Trophoblast cell (in vitro differentiated cells and primary cell): Measurements from ENCODE around the gene UGT2A1.

Source experiments
- DNase-seq, 2 donors: peaks; one replicate each; pipeline ENCODE4 v3.0.0-alpha.2; 2016
- H2AFZ ChIP-seq: 2 replicates; pipeline ENCODE4 v1.6.1; 2013; ENCODE audit warnings: low read length, moderate library complexity, mild to moderate bottlenecking; ENCODE audit not compliant: insufficient read depth, poor library complexity
- H2AK5ac ChIP-seq: 2 replicates; pipeline ENCODE4 v1.6.1; 2013; ENCODE audit warnings: mild to moderate bottlenecking, low read length
- H2BK120ac ChIP-seq: 2 replicates; pipeline ENCODE4 v1.6.1; 2013; ENCODE audit warnings: low read length, mild to moderate bottlenecking, moderate library complexity; ENCODE audit not compliant: insufficient read depth, poor library complexity
- H2BK12ac ChIP-seq: 2 replicates; pipeline ENCODE4 v1.6.1; 2013; ENCODE audit warnings: mild to moderate bottlenecking, low read length, moderate library complexity
- H2BK5ac ChIP-seq: 2 replicates; pipeline ENCODE4 v1.6.1; 2013; ENCODE audit warnings: low read length, low read depth, moderate library complexity, mild to moderate bottlenecking; ENCODE audit not compliant: poor library complexity
- H3K14ac ChIP-seq: 2 replicates; pipeline ENCODE4 v1.6.1; 2013; ENCODE audit warnings: mild to moderate bottlenecking, low read length
- H3K18ac ChIP-seq: 2 replicates; pipeline ENCODE4 v1.6.1; 2013; ENCODE audit warnings: mild to moderate bottlenecking, low read length
- H3K23ac ChIP-seq: 2 replicates; pipeline ENCODE4 v1.6.1; 2013; ENCODE audit warnings: low read length
- H3K27ac ChIP-seq: 2 replicates; pipeline ENCODE4 v1.5.1; 2013; ENCODE audit warnings: low read depth, mild to moderate bottlenecking, inconsistent platforms, low read length, moderate library complexity
- H3K27me3 ChIP-seq: 2 replicates; pipeline ENCODE4 v1.6.1; 2013; ENCODE audit warnings: inconsistent platforms, mild to moderate bottlenecking, low read length, moderate library complexity; ENCODE audit not compliant: insufficient read depth
- H3K36me3 ChIP-seq, 2 experiments: 1 replicate in 1 of 2; 2 replicates in 1 of 2; pipeline ENCODE4 v1.6.1; 2013; ENCODE audit warnings: low read length in 2 of 2, mild to moderate bottlenecking in 2 of 2, moderate library complexity in 1 of 2; ENCODE audit not compliant: insufficient read depth in 2 of 2, control insufficient read depth in 1 of 2
- H3K4ac ChIP-seq: 2 replicates; pipeline ENCODE4 v1.6.1; 2013; ENCODE audit warnings: low read depth, mild to moderate bottlenecking, low read length, moderate library complexity
- H3K4me1 ChIP-seq, 2 experiments: 1 replicate in 1 of 2; 2 replicates in 1 of 2; pipeline ENCODE4 v1.6.1; 2013; ENCODE audit warnings: low read length in 2 of 2, mild to moderate bottlenecking in 2 of 2, moderate library complexity in 1 of 2; ENCODE audit not compliant: insufficient read depth in 2 of 2, control insufficient read depth in 1 of 2
- H3K4me2 ChIP-seq: 2 replicates; pipeline ENCODE4 v1.6.1; 2013; ENCODE audit warnings: inconsistent platforms, mild to moderate bottlenecking, low read length, moderate library complexity
- H3K4me3 ChIP-seq: 2 replicates; pipeline ENCODE4 v1.5.1; 2013; ENCODE audit warnings: mild to moderate bottlenecking, low read depth, low read length, inconsistent platforms
- H3K79me1 ChIP-seq: one replicate; pipeline ENCODE4 v1.6.1; 2013; ENCODE audit warnings: low read length
- H3K79me2 ChIP-seq: 2 replicates; pipeline ENCODE4 v1.6.1; 2013; ENCODE audit warnings: low read length, mild to moderate bottlenecking; ENCODE audit not compliant: control insufficient read depth, insufficient read depth, poor library complexity
- H3K9ac ChIP-seq: 2 replicates; pipeline ENCODE4 v1.6.1; 2013; ENCODE audit warnings: mild to moderate bottlenecking, low read length
- H3K9me3 ChIP-seq: 2 replicates; pipeline ENCODE4 v1.6.1; 2013; ENCODE audit warnings: low read depth, mild to moderate bottlenecking, control low read depth, inconsistent platforms, low read length; ENCODE audit not compliant: insufficient read depth
- H4K12ac ChIP-seq: 2 replicates; pipeline ENCODE4 v1.6.1; 2013; ENCODE audit warnings: low read depth, mild to moderate bottlenecking, low read length, moderate library complexity
- H4K8ac ChIP-seq: 2 replicates; pipeline ENCODE4 v1.6.1; 2013; ENCODE audit warnings: low read depth, mild to moderate bottlenecking, low read length, moderate library complexity
- H4K91ac ChIP-seq: one replicate; pipeline ENCODE4 v1.6.1; 2013; ENCODE audit warnings: low read depth, mild to moderate bottlenecking, low read length, moderate library complexity
- WGBS: extraction: QIAGEN DNeasy Blood & Tissue Kit; methylation state at CpG from one replicate; pipeline ENCODE4 v1.1.7; 2013; ENCODE audit warnings: missing lambda C conversion rate; ENCODE audit not compliant: insufficient read length, insufficient coverage; ENCODE audit errors: extremely low coverage; 5-methylcytosine and 5-hydroxymethylcytosine counted together

Gene UGT2A1

DNA sequence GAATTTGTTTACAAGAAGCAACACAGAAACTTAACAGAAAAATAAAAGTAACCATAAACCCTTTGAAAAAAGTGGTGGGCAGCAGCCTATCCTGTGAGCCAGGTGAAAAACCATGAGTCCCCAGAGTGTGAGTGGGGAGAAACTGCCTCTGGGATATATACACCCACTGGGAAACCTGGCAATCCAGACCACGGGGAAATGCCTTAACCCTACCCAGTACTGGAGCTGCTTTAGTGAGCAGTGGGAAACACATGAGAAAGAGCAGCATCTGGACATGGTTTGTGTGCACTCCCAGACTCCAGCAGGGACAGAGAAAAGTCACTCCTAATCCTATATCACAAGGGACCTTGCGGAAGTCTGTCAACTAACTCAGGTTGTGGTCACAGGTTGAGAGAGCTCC lies 53.0 kb downstream of the UGT2A1 start:
- H3K14ac ChIP-seq, result no peak overlapping the region
- H3K4ac ChIP-seq, result no peak overlapping the region
- no peak overlapping the region for H4K8ac ChIP-seq
- H3K36me3 ChIP-seq, result no peaks in the 10 kb centered on the region
- no peak overlapping the region for H2BK5ac ChIP-seq
- no peak overlapping the region for H2AFZ ChIP-seq
- no peak overlapping the region for H3K27ac ChIP-seq
- peaks cover 1% of the 10 kb centered on the region for H3K9me3 ChIP-seq
- H2AK5ac ChIP-seq, result no peak overlapping the region
- no peaks in the 10 kb centered on the region for H3K27me3 ChIP-seq
- H2BK12ac ChIP-seq, result no peak overlapping the region
- DNase-seq, result no peak
- no peaks in the 10 kb centered on the region for H3K79me2 ChIP-seq
- no peak overlapping the region for H4K91ac ChIP-seq
- no peak overlapping the region for H4K12ac ChIP-seq
- no peak overlapping the region for H3K9ac ChIP-seq
- no peaks in the 10 kb centered on the region for H3K79me1 ChIP-seq
- WGBS, result no CpG with 5 or more reads among the region's 2 CpGs
- no peaks in the 10 kb centered on the region for H3K4me1 ChIP-seq
- H3K4me3 ChIP-seq, result no peak overlapping the region
- no peak overlapping the region for H3K18ac ChIP-seq
- H3K23ac ChIP-seq, result no peak overlapping the region
- no peak overlapping the region for H2BK120ac ChIP-seq
- H3K4me2 ChIP-seq, result no peak overlapping the region

DNA sequence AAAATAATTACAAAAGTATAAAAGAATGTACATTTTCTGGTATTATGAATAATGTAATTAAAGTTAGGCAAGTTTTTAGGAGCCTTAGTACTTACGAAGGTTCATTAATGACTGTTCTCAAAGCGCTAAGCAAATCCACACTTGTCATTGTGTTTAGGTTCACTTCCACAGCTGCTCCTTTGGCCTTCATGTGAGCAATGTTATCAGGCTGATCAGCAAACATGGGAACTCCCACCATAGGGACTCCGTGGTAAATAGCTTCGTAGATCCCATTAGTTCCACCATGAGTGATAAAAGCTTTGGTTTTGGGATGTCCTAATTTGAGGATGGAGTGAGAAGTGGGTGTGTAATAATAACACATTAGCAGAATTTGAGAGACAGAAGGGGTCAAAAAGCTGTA lies 58.7 kb downstream of the UGT2A1 start:
- Histone ChIP-seq H3K79me2 (no peaks in the 10 kb centered on the region), H3K14ac (no peak overlapping the region), H2BK120ac (no peak overlapping the region), H3K4me3 (no peak overlapping the region), H3K36me3 (no peaks in the 10 kb centered on the region), H3K9me3 (no peaks in the 10 kb centered on the region), H3K4me1 (no peaks in the 10 kb centered on the region), H3K9ac (no peak overlapping the region), H2AFZ (no peak overlapping the region), H4K91ac (no peak overlapping the region), H3K79me1 (no peaks in the 10 kb centered on the region), H3K27ac (no peak overlapping the region), H3K18ac (no peak overlapping the region), H2BK12ac (no peak overlapping the region), H2AK5ac (no peak overlapping the region), H2BK5ac (no peak overlapping the region), H3K27me3 (no peaks in the 10 kb centered on the region), H4K8ac (no peak overlapping the region), H3K4me2 (no peak overlapping the region), H3K4ac (no peak overlapping the region), H3K23ac (no peak overlapping the region), H4K12ac (no peak overlapping the region)
- DNase-seq, result no peak
- no CpG with 5 or more reads among the region's 4 CpGs for WGBS

DNA sequence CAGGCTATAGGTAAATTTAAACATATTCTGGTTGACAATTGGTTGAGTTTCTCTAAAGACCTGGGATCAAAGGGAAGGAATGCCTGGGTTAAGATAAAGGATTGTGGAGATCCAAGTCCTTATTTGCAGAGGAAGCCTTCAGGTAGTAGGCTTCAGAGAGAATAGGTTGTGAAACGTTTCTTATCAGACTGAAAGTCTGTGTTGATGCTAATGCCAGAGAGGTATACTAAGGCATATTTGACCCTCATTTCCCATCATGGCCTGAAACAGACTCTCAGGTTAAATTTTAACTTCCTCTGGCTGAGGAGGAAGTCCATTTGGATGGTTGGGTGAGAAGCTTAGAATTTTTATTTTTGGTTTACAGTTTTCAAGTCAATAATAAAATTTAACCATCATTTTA lies 61.7 kb downstream of the UGT2A1 start:
- H4K91ac ChIP-seq, result no peak overlapping the region
- H2BK5ac ChIP-seq, result no peak overlapping the region
- no peak overlapping the region for H4K12ac ChIP-seq
- WGBS, result no CpG with 5 or more reads among the region's 1 CpG
- no peaks in the 10 kb centered on the region for H3K4me1 ChIP-seq
- H2BK120ac ChIP-seq, result no peak overlapping the region
- no peaks in the 10 kb centered on the region for H3K79me1 ChIP-seq
- H2BK12ac ChIP-seq, result no peak overlapping the region
- H2AFZ ChIP-seq, result no peak overlapping the region
- no peak overlapping the region for H3K4ac ChIP-seq
- H3K27me3 ChIP-seq, result no peaks in the 10 kb centered on the region
- H3K36me3 ChIP-seq, result no peaks in the 10 kb centered on the region
- no peak overlapping the region for H3K4me3 ChIP-seq
- H3K9ac ChIP-seq, result no peak overlapping the region
- no peaks in the 10 kb centered on the region for H3K79me2 ChIP-seq
- H4K8ac ChIP-seq, result no peak overlapping the region
- H3K23ac ChIP-seq, result no peak overlapping the region
- no peak for DNase-seq
- H2AK5ac ChIP-seq, result no peak overlapping the region
- no peak overlapping the region for H3K27ac ChIP-seq
- no peak overlapping the region for H3K14ac ChIP-seq
- H3K18ac ChIP-seq, result no peak overlapping the region
- no peaks in the 10 kb centered on the region for H3K9me3 ChIP-seq
- H3K4me2 ChIP-seq, result no peak overlapping the region

DNA sequence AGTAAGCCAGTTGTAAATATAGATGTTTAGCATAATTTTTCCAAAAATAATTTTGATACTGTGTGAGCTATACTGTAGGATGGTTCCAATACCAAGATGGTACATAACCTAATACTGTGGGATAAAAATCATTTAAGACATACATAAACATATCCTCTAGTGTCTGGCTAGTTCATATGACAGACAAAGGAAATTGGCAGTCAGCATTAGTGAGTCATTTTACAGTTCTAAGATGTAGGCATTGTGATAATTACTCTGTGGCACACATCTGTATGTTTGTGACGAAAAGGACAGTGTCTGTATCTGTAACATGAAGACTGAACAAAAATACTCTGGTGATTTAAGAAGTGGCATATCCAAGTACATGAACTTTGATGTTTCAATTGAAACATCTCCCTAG lies 63.2 kb downstream of the UGT2A1 start:
- H2BK120ac ChIP-seq, result no peak overlapping the region
- H2BK12ac ChIP-seq, result no peak overlapping the region
- no CpG with 5 or more reads among the region's 1 CpG for WGBS
- no peak overlapping the region for H3K18ac ChIP-seq
- no peak overlapping the region for H2AFZ ChIP-seq
- no peaks in the 10 kb centered on the region for H3K36me3 ChIP-seq
- DNase-seq, result no peak
- H4K8ac ChIP-seq, result no peak overlapping the region
- no peak overlapping the region for H3K14ac ChIP-seq
- no peaks in the 10 kb centered on the region for H3K9me3 ChIP-seq
- no peaks in the 10 kb centered on the region for H3K27me3 ChIP-seq
- no peaks in the 10 kb centered on the region for H3K79me2 ChIP-seq
- no peak overlapping the region for H4K91ac ChIP-seq
- H3K23ac ChIP-seq, result no peak overlapping the region
- H3K4me2 ChIP-seq, result no peak overlapping the region
- no peak overlapping the region for H4K12ac ChIP-seq
- H3K79me1 ChIP-seq, result no peaks in the 10 kb centered on the region
- no peaks in the 10 kb centered on the region for H3K4me1 ChIP-seq
- H3K27ac ChIP-seq, result no peak overlapping the region
- H3K9ac ChIP-seq, result no peak overlapping the region
- no peak overlapping the region for H3K4ac ChIP-seq
- H3K4me3 ChIP-seq, result no peak overlapping the region
- no peak overlapping the region for H2BK5ac ChIP-seq
- no peak overlapping the region for H2AK5ac ChIP-seq
